Occipital lobe (tissue), 2 donors: ENCODE results near the gene RAD9A. TPM values are rescaled to one million over a fixed set of nuclear protein-coding genes. Genes with fewer than 3 reads are reported as not detected.

Source experiments
- DNase-seq: peaks from one replicate; lab custom pipeline; 2025; lab: John Stamatoyannopoulos, UW
- total RNA-seq: library from RNA; depleted of rRNA; stranded (reverse); fragments of >200 nt; gene quantifications from one replicate; pipeline ENCODE4 v1.2.3, GENCODE V29; 2014

Gene RAD9A
- total RNA-seq, 1 donor from 2014 or later: 14.0 TPM

GRCh38 chr11:67373648-67374570 is 17.9 kb upstream of the RAD9A start:
- no peak for DNase-seq

DNA sequence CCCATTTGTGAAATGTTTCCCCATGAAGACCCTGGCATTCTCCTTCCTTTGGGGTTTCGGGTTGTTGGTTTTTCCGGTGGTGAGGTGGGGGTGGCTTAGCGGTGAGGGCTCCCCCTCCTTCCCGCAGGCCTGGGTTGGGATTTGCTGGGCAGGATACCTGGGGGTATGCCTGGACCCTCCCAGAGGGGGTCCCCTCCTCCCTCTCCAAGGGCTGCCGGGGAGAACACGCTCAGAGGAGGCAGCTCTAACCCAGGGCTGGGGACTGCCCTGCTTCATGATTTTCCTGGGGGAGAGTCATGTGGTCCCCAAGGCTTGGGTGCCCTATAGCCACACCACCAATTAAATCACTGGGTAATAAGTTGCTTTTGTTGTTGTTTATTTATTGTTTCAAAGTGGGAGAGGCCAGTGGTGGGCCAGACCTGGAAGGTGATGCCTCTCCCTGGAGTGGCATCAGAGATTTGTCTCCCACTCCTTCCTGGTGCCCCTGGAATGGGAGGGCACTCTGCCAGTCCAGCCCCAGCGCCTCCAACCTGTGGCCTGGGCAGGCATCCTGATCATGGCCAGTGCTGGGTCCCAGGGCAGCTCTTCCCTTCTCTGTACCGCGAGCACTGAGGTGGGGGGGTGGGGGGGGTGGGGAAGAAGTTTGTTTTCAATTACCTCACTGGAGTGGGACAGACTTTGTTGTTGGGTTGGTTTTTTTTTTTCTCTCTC is 17.1 kb upstream of the RAD9A start:
- DNase-seq: no peak

- DNase-seq: no peak
Observed at GRCh38 chr11:67375320-67376055, 16.3 kb upstream of the RAD9A start.

- DNase-seq: no peak
Observed at GRCh38 chr11:67376063-67376820, 15.5 kb upstream of the RAD9A start.

GRCh38 chr11:67376873-67377808 is 14.6 kb upstream of the RAD9A start:
- no peak for DNase-seq

GRCh38 chr11:67378544-67378943 is 13.2 kb upstream of the RAD9A start:
- no peak for DNase-seq

GRCh38 chr11:67379061-67380058 is 12.4 kb upstream of the RAD9A start:
- DNase-seq: no peak

- DNase-seq: no peak
Observed at GRCh38 chr11:67381244-67381972, 10.4 kb upstream of the RAD9A start.

DNA sequence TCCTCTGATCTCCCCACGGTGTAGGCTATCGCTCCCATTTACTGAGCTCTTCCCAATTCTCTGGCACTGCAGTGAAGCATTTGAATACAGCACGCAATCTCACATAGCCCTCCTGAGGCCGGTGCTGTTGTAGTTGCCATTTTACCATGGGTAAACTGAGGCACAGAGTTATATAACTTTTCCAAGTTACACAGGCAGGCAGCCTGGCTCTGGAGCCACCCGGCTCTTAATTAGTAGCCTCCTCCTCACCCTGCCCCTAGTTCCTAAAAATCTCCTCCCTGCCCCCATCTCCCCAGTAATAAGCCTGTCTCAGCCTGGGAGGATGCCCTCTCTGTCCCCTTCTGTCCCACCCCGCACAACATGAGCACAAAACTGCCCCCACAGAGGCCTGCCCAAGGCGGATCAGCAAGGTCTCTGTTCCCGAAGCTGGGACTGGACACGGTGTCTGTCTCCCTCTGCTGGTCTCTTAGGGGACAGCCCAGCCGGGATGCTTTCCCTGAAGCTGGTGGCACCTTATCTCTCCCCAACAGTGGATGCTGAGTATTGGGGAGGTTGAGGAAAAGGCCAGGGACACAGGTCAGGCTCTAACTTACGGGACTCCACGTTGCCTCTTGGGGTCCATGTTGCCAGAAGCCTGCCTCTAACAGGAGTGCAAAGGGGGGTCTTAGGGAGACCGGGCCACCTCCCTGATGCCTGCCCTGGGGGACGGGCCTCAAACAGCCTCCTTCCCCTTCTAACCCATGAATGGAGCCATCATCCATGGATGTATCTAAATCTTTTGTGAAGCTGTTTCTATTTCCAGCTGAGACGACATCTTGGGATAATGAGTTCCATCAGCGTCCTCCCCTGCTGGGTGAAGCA is 9.3 kb upstream of the RAD9A start:
- peak; percentile 52 for DNase-seq

GRCh38 chr11:67384851-67385366 is 6.9 kb upstream of the RAD9A start:
- no peak for DNase-seq

- no peak for DNase-seq
Observed at GRCh38 chr11:67387069-67387468, 4.7 kb upstream of the RAD9A start.

GRCh38 chr11:67387518-67387917 is 4.3 kb upstream of the RAD9A start:
- no peak for DNase-seq

- DNase-seq: no peak
Observed at GRCh38 chr11:67389477-67389876, 2.3 kb upstream of the RAD9A start.

DNA sequence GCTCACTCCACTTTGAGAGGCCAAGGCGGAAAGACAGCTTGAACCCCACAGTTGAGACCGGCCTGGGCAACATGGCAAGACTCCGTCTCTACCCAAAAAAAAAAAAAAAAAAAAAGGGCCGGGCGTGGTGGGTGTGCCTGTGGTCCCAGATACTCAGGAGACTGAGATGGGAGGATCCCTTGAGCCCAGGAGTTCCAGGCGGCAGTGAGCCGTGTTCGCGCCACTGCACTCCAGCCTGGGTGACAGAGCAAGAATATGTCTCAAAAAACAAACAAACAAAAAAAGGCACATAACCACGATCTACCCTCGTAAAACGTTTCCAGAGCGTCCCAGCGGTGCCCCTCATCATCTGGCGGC is 861 bp upstream of the RAD9A start:
- DNase-seq: no peak

- DNase-seq: no peak
Observed at GRCh38 chr11:67392183-67392715, 463 bp downstream of the RAD9A start.

GRCh38 chr11:67393437-67393836 is 1.7 kb downstream of the RAD9A start:
- DNase-seq: no peak

GRCh38 chr11:67393990-67394389 is 2.2 kb downstream of the RAD9A start:
- DNase-seq: no peak
